GM12878 (cell line): ENCODE results near the gene DENND6A. TPM values are rescaled to one million over a fixed set of nuclear protein-coding genes. Genes with fewer than 3 reads are reported as not detected.

Source experiments
- ATAC-seq: fragments of 200-7000 bp; cut with Tn5 transposase; 3 replicates; pipeline ENCODE4 v1.9.1; 2020; ENCODE audit warnings: mild to moderate bottlenecking, moderate library complexity
- BruUV-seq: library from RNA; stranded (reverse); fragments of 400-500 nt; replicated peaks from 2 replicates; lab custom pipeline; 2021; lab: Mats Ljungman, UMichigan
- CTCF ChIA-PET: fragments of 300-600 bp; sonication (Branson Sonifier 250); formaldehyde crosslinking; extraction: SDS; loops from one replicate; lab custom pipeline; 2021; ENCODE audit warnings: inconsistent platforms; lab: Yijun Ruan, JAX
- POLR2A ChIA-PET: fragments of 350-600 bp; formaldehyde crosslinking; extraction: SDS; loops from one replicate; lab custom pipeline; 2021; ENCODE audit warnings: inconsistent platforms; lab: Charles Lee
- RAD21 ChIA-PET: fragments of 300-600 bp; sonication (Branson Sonifier 250); formaldehyde crosslinking; loops from one replicate; lab custom pipeline; 2023; ENCODE audit warnings: antibody characterized with exemption; ENCODE audit not compliant: unreplicated experiment; lab: Charles Lee
- SMC1A ChIA-PET: fragments of 300-600 bp; sonication (Branson Sonifier 250); formaldehyde crosslinking; loops from one replicate; lab custom pipeline; 2023; ENCODE audit not compliant: unreplicated experiment, uncharacterized antibody; lab: Charles Lee
- DNase-seq: peaks from one replicate; pipeline ENCODE4 v3.0.0-alpha.2; 2011; ENCODE audit warnings: low read depth, low spot score
- FAIRE-seq: peaks from 3 replicates; lab custom pipeline; 2011; peaks lifted over from hg19 to GRCh38; lab: Jason Lieb, UNC
- H2AFZ ChIP-seq: 2 replicates; pipeline ENCODE4 v1.6.0; 2011; ENCODE audit warnings: low read depth, low read length, control low read depth; ENCODE audit not compliant: control insufficient read depth
- H3K27ac ChIP-seq: 2 replicates; pipeline ENCODE4 v1.5.1; 2011; ENCODE audit warnings: control low read depth; ENCODE audit not compliant: control insufficient read depth, insufficient read depth
- H3K27me3 ChIP-seq, 2 experiments: replicated peaks in 1 of 2; 2 replicates each; pipeline versions ENCODE4 v1.6.0 to v1.6.1; 2011; ENCODE audit warnings: low read length in 1 of 2; ENCODE audit not compliant: control insufficient read depth in 2 of 2, insufficient read depth in 2 of 2
- H3K36me3 ChIP-seq, 2 experiments: 2 replicates each; pipeline ENCODE4 v1.5.1; 2011; ENCODE audit warnings: low read length in 1 of 2; ENCODE audit not compliant: control insufficient read depth in 2 of 2, insufficient read depth in 2 of 2
- H3K4me1 ChIP-seq: 2 replicates; pipeline ENCODE4 v1.6.1; 2011; ENCODE audit warnings: mild to moderate bottlenecking, low read length, moderate library complexity, mixed read lengths; ENCODE audit not compliant: control insufficient read depth, insufficient read depth
- H3K4me2 ChIP-seq: 2 replicates; pipeline ENCODE4 v1.6.0; 2011; ENCODE audit warnings: control low read depth; ENCODE audit not compliant: control insufficient read depth, insufficient read depth
- H3K4me3 ChIP-seq: fragments of 200-600 bp; sonication (generic); 2 replicates; pipeline ENCODE4 v1.5.1; 2016
- H3K79me2 ChIP-seq: 2 replicates; pipeline ENCODE4 v1.6.0; 2011; ENCODE audit warnings: low read length; ENCODE audit not compliant: control insufficient read depth, insufficient read depth
- H3K9ac ChIP-seq: 2 replicates; pipeline ENCODE4 v1.8.0; 2011; ENCODE audit warnings: low read length, control low read depth, mixed read lengths; ENCODE audit not compliant: control insufficient read depth, insufficient read depth
- H3K9me3 ChIP-seq: replicated peaks from 3 replicates; pipeline ENCODE4 v1.5.1; 2011; ENCODE audit warnings: mild to moderate bottlenecking, low read length; ENCODE audit not compliant: control insufficient read depth, insufficient read depth
- H4K20me1 ChIP-seq: 2 replicates; pipeline ENCODE4 v1.6.0; 2011; ENCODE audit not compliant: control insufficient read depth, insufficient read depth
- BCL3 ChIP-seq: IDR thresholded peaks from 2 replicates; pipeline ENCODE4 v1.6.1; 2011; ENCODE audit warnings: borderline replicate concordance, low read depth, mild to moderate bottlenecking, moderate library complexity, low read length; ENCODE audit not compliant: insufficient read depth, poor library complexity, severe bottlenecking
- BMI1 ChIP-seq: fragments of 450-650 bp; IDR thresholded peaks from 2 replicates; pipeline ENCODE4 v1.6.1; 2016; ENCODE audit warnings: mild to moderate bottlenecking, moderate library complexity, borderline replicate concordance
- FOXK2 ChIP-seq: fragments of 450-650 bp; IDR thresholded peaks from 2 replicates; pipeline ENCODE4 v1.6.1; 2017; ENCODE audit warnings: mild to moderate bottlenecking, moderate library complexity
- IRF3 ChIP-seq: fragments of 450-650 bp; IDR thresholded peaks from 2 replicates; pipeline ENCODE4 v1.6.1; 2014; ENCODE audit warnings: mild to moderate bottlenecking
- KLF5 ChIP-seq: fragments of 450-650 bp; IDR thresholded peaks from 2 replicates; pipeline ENCODE4 v1.6.1; 2014; ENCODE audit warnings: mild to moderate bottlenecking; ENCODE audit not compliant: partially characterized antibody
- NFXL1 ChIP-seq: fragments of 450-650 bp; IDR thresholded peaks from 2 replicates; pipeline ENCODE4 v1.6.1; 2017; ENCODE audit warnings: antibody characterized with exemption, mild to moderate bottlenecking, borderline replicate concordance
- NRF1 ChIP-seq: conservative IDR thresholded peaks from 2 replicates; pipeline ENCODE4 v1.6.1; 2011; ENCODE audit warnings: mild to moderate bottlenecking, low read depth, low read length, improper control_type of control experiment
- RAD21 ChIP-seq: IDR thresholded peaks from 2 replicates; pipeline ENCODE4 v1.6.1; 2011; ENCODE audit warnings: mild to moderate bottlenecking, low read depth, low read length, moderate library complexity; ENCODE audit not compliant: insufficient read depth
- SREBF2 ChIP-seq: IDR thresholded peaks from 2 replicates; pipeline ENCODE4 v1.6.1; 2012; ENCODE audit warnings: mild to moderate bottlenecking, low read length
- TCF12 ChIP-seq: IDR thresholded peaks from 2 replicates; pipeline ENCODE4 v1.6.1; 2011; ENCODE audit warnings: low read depth, mild to moderate bottlenecking, low read length
- YY1 ChIP-seq: IDR thresholded peaks from 2 replicates; pipeline ENCODE4 v1.6.1; 2011; ENCODE audit warnings: low read depth, mild to moderate bottlenecking, low read length
- ZNF592 ChIP-seq: fragments of 450-650 bp; IDR thresholded peaks from 2 replicates; pipeline ENCODE4 v1.6.1; 2017; ENCODE audit warnings: mild to moderate bottlenecking, moderate library complexity
- WGBS: methylation state at CpG from one replicate; pipeline ENCODE4 v1.1.6; 2016; ENCODE audit warnings: low lambda C conversion rate; ENCODE audit not compliant: insufficient replicate concordance, insufficient coverage; ENCODE audit errors: missing lambda C conversion rate; 5-methylcytosine and 5-hydroxymethylcytosine counted together
- in situ Hi-C: fragments of 300-500 bp; cut with MboI; formaldehyde crosslinking; loops from 9 replicates; pipeline ENCODE4 v1.14.3; 2018; ENCODE audit warnings: mixed read lengths
- intact Hi-C: fragments of 100-400 bp; cut with micrococcal nuclease; formaldehyde crosslinking; loops from one replicate; pipeline ENCODE4 v1.14.2; 2022; ENCODE audit not compliant: unreplicated experiment
- polyA plus RNA-seq, 11 experiments: library from polyadenylated mRNA; depleted of rRNA in 4 of 11; unstranded in 6 of 11; stranded (reverse) in 5 of 11; fragments of >200 nt; fragmentation: Nextera tagmentation in 4 of 11; fragmentation: Illumina TruSeq in 1 of 11; extraction: Ambion mirVana in 4 of 11; extraction: Trizol in 1 of 11; gene quantifications; 1 replicate in 1 of 11; 2 replicates in 10 of 11; pipeline versions ENCODE4 v1.2.1 to v1.2.3, GENCODE V29; 2011 to 2016; ENCODE audit warnings: inconsistent platforms in 2 of 11, missing spikeins in 2 of 11, low read depth in 1 of 11
- total RNA-seq, 4 experiments: library from RNA; depleted of rRNA in 3 of 4; stranded (reverse); fragments of >200 nt in 3 of 4; fragmentation: Illumina TruSeq in 1 of 4; extraction: Trizol in 1 of 4; gene quantifications; 2 replicates each; pipeline versions ENCODE4 v1.2.1 to v1.2.3, GENCODE V29; 2013 to 2021

Gene DENND6A
- total and polyA plus RNA-seq, 10 of the 15 experiments (the other 5 are each of a cell fraction or from before 2014, with no cell fraction given): 1.8 to 15.3 (median 10.3) TPM

GRCh38 chr3:57733790-57734189 lies 40.9 kb upstream of the DENND6A start:
- no peaks in the 10 kb centered on the region for H3K79me2 ChIP-seq
- POLR2A ChIA-PET: no interaction called here
- CTCF ChIA-PET: interaction anchor here (0.6 to 1.0 kb wide), 2 partner anchors 24 to 543 kb away, joined by 3 read pairs; no protein-coding TSS in a partner anchor
- 58% methylated on average over 2 of the region's 2 CpGs for WGBS
- DNase-seq (no peak), ATAC-seq (no peak), FAIRE-seq (no peak)
- in situ Hi-C loops (no loop called here), intact Hi-C loops (no loop called here)
- H4K20me1 ChIP-seq: no peaks in the 10 kb centered on the region
- H3K36me3 ChIP-seq: no peaks in the 10 kb centered on the region
- H2AFZ ChIP-seq: no peak overlapping the region
- H3K9me3 ChIP-seq: no peaks in the 10 kb centered on the region
- RAD21 ChIA-PET: interaction anchor here (0.7 kb wide), 1 partner anchor 22 kb away, joined by 4 read pairs; no protein-coding TSS in a partner anchor
- no peak overlapping the region for H3K9ac ChIP-seq
- H3K27ac ChIP-seq: no peak overlapping the region
- no peaks in the 10 kb centered on the region for H3K4me1 ChIP-seq
- no peak overlapping the region for H3K4me2 ChIP-seq
- H3K4me3 ChIP-seq: no peak overlapping the region
- BruUV-seq: no TSS peak
- no peaks in the 10 kb centered on the region for H3K27me3 ChIP-seq
- TF ChIP-seq NRF1 (no peak), NFXL1 (no peak), RAD21 (no peak), BCL3 (no peak)
- SMC1A ChIA-PET: no interaction called here

- in situ Hi-C loops: no loop called here
- TF ChIP-seq TCF12 (no peak), IRF3 (no peak), ZNF592 (no peak), KLF5 (no peak), BMI1 (no peak), YY1 (no peak), SREBF2 (no peak), FOXK2 (no peak)
These were observed 38.4 kb upstream of the DENND6A start for GRCh38 chr3:57731311-57731710.

More at GRCh38 chr3:57731311-57731710, 38.4 kb upstream of the DENND6A start:
- H3K27me3 ChIP-seq: no peaks in the 10 kb centered on the region
- H3K4me3 ChIP-seq: no peak overlapping the region
- intact Hi-C loops: no loop called here
- H3K9me3 ChIP-seq: no peaks in the 10 kb centered on the region
- ChIA-PET SMC1A (interaction anchor here (1.0 kb wide), 1 partner anchor 17 kb away, joined by 3 read pairs; no protein-coding TSS in a partner anchor), CTCF (no interaction called here), POLR2A (no interaction called here), RAD21 (no interaction called here)
- no TSS peak for BruUV-seq
- 68% methylated on average over 1 of the region's 1 CpG for WGBS
- H3K4me2 ChIP-seq: no peak overlapping the region
- DNase-seq (no peak), ATAC-seq (no peak), FAIRE-seq (no peak)
- H3K36me3 ChIP-seq: no peaks in the 10 kb centered on the region
- H3K27ac ChIP-seq: no peak overlapping the region
- no peaks in the 10 kb centered on the region for H3K4me1 ChIP-seq
- no peaks in the 10 kb centered on the region for H4K20me1 ChIP-seq
- no peaks in the 10 kb centered on the region for H3K79me2 ChIP-seq
- H3K9ac ChIP-seq: no peak overlapping the region
- H2AFZ ChIP-seq: no peak overlapping the region
